Mucosa of descending colon (tissue), 3 donors: ENCODE measurements around the gene SWSAP1. TPM values are rescaled to one million over a fixed set of nuclear protein-coding genes. Genes with fewer than 3 reads are reported as not detected.

ENCODE experiments used
- ATAC-seq: fragments of 200-7000 bp; cut with Tn5 transposase; one replicate; pipeline ENCODE4 v1.9.1; 2020; ENCODE audit warnings: mild to moderate bottlenecking, moderate library complexity
- DNase-seq, 3 donors: peaks; one replicate each; pipeline ENCODE4 v3.0.0-alpha.2; 2020
- H3K36me3 ChIP-seq: fragments of 200-600 bp; one replicate; pipeline ENCODE4 v1.8.0; 2021; ENCODE audit warnings: low read depth, mild to moderate bottlenecking
- H3K4me1 ChIP-seq: fragments of 200-600 bp; one replicate; pipeline ENCODE4 v1.8.0; 2021; ENCODE audit warnings: low read depth, mild to moderate bottlenecking
- H3K4me3 ChIP-seq: fragments of 200-600 bp; one replicate; pipeline ENCODE4 v1.8.0; 2021; ENCODE audit warnings: mild to moderate bottlenecking
- H3K9me3 ChIP-seq: fragments of 200-600 bp; one replicate; pipeline ENCODE4 v1.8.0; 2021; ENCODE audit warnings: mild to moderate bottlenecking
- intact Hi-C, 2 donors: fragments of 100-400 bp; cut with DNase I in 1 of 2; cut with micrococcal nuclease in 1 of 2; formaldehyde crosslinking; loops; one replicate each; pipeline versions ENCODE4 v1.11.0 to v1.11.1; 2022; cut with DNase I, micrococcal nuclease
- total RNA-seq, 3 donors: library from RNA; stranded (reverse); fragmentation: NEBNext Ultra II Directional in 2 of 3; extraction: Animal tissue kit (Norgen Biotek cat#: 25700) in 2 of 3; gene quantifications; one replicate each; pipeline versions ENCODE4 v1.2.1 to v1.2.4, GENCODE V29; 2021 to 2023
- TF ChIP-seq, protein P1 (sequence below): fragments of 200-600 bp; IDR thresholded peaks from one replicate; pipeline ENCODE4 v1.8.0; 2022; ENCODE audit warnings: antibody characterized with exemption, mild to moderate bottlenecking
- donor health status: DM: no; HTN: no; CAD: no; lungs with moderate emphysema.
- donor health status: DM: no; HTN: no; CAD: no.
- donor health status: DM: no; HTN: yes; CAD: no.

The SWSAP1 gene
- total RNA-seq, 3 donors from 2014 or later = 2.5 to 3.4 (median 3.3) TPM

GRCh38 chr19:11397089-11397610 lies 22.7 kb downstream of the SWSAP1 start:
- TF ChIP-seq, protein P1, sequence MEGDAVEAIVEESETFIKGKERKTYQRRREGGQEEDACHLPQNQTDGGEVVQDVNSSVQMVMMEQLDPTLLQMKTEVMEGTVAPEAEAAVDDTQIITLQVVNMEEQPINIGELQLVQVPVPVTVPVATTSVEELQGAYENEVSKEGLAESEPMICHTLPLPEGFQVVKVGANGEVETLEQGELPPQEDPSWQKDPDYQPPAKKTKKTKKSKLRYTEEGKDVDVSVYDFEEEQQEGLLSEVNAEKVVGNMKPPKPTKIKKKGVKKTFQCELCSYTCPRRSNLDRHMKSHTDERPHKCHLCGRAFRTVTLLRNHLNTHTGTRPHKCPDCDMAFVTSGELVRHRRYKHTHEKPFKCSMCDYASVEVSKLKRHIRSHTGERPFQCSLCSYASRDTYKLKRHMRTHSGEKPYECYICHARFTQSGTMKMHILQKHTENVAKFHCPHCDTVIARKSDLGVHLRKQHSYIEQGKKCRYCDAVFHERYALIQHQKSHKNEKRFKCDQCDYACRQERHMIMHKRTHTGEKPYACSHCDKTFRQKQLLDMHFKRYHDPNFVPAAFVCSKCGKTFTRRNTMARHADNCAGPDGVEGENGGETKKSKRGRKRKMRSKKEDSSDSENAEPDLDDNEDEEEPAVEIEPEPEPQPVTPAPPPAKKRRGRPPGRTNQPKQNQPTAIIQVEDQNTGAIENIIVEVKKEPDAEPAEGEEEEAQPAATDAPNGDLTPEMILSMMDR = no peak
- no peak for DNase-seq
- Histone ChIP-seq H3K4me3 (no peak overlapping the region), H3K4me1 (no peaks in the 10 kb centered on the region), H3K36me3 (no peaks in the 10 kb centered on the region), H3K9me3 (no peaks in the 10 kb centered on the region)
- ATAC-seq = no peak
- intact Hi-C loops = no loop called here

- H3K4me3 ChIP-seq = no peak overlapping the region
- intact Hi-C loops = no loop called here
- no peaks in the 10 kb centered on the region for H3K9me3 ChIP-seq
- TF ChIP-seq, protein P1 = no peak
- no peak for ATAC-seq
- DNase-seq = no peak
- no peaks in the 10 kb centered on the region for H3K36me3 ChIP-seq
- no peaks in the 10 kb centered on the region for H3K4me1 ChIP-seq
Observed at GRCh38 chr19:11399667-11400066, 25.2 kb downstream of the SWSAP1 start.

DNA sequence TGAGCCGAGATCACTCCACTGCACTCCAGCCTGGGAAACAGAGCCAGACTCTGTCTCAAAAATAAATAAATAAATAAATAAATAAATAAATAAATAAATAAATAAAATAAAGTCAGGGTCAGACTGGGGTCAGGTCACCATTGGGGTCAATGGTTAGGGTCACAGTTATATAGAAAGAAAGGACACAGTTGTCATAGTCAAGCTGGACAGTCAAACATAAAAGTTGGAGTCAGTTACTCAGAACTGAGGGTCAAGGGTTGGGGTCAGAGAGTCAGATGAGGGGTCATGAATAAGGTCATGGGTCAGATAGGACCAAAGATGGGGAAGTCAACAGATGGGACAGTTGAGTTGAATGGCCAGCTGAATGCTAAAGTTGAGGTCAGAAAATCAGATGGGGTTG lies 26.3 kb downstream of the SWSAP1 start:
- no peaks in the 10 kb centered on the region for H3K4me1 ChIP-seq
- no peak overlapping the region for H3K4me3 ChIP-seq
- DNase-seq (no peak), ATAC-seq (no peak)
- intact Hi-C loops = no loop called here
- TF ChIP-seq, protein P1 = no peak
- no peaks in the 10 kb centered on the region for H3K36me3 ChIP-seq
- H3K9me3 ChIP-seq = no peaks in the 10 kb centered on the region

GRCh38 chr19:11401808-11402543 lies 27.5 kb downstream of the SWSAP1 start:
- Histone ChIP-seq H3K4me1 (no peaks in the 10 kb centered on the region), H3K36me3 (no peaks in the 10 kb centered on the region), H3K9me3 (no peaks in the 10 kb centered on the region), H3K4me3 (no peak overlapping the region)
- intact Hi-C loops = no loop called here
- TF ChIP-seq, protein P1 = no peak
- no peak for DNase-seq
- no peak for ATAC-seq

DNA sequence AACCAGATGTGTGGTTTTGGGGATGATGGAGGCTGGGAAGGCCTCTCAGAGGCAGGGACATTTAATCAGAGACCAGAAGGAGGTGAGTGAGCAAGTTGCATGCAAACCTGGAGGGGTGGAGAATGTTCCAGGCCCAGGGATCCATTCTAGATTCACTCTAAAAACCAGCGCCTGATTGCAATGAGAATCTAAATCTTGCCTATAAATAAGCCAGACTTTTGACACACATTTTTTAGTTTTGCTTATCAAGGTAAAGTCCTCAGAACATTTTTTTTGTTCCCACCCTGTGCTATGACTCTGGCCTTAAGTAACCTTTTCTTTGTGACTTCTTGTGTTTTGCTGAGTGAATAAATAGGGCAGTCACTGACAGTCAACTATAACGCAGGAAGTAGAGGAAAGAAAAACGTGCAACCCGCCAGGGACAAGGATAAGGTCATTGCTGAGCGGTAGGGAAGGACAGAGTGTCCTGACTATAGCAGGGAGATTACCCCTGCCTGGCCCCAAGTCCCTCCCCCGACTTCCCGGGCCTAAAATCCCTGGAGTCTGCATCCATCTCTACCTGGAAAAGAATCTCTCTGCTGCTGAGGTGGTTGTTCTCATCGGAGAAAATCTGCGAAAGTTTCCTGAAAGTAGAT lies 30.2 kb downstream of the SWSAP1 start:
- Histone ChIP-seq H3K4me1 (no peaks in the 10 kb centered on the region), H3K4me3 (no peak overlapping the region), H3K36me3 (no peaks in the 10 kb centered on the region), H3K9me3 (no peaks in the 10 kb centered on the region)
- no peak for DNase-seq
- no peak for ATAC-seq
- intact Hi-C loops = no loop called here
- TF ChIP-seq, protein P1 = no peak
